ENCODE measurements around the gene GJC2.

- no peak for TF ChIP-seq CTCF (IDR thresholded peaks at IDR 0.05; ENCODE audit: insufficient read depth, low read depth, low read length)
- TF ChIP-seq EZH2 (IDR thresholded peaks at IDR 0.05; ENCODE audit: insufficient read depth, low read length) = no peak
Measured at GRCh38 chr1:228139406-228139930, 10.3 kb upstream of the GJC2 start.
